SU-DHL-6 (cell line): Measurements from ENCODE around the gene FUT1.

ENCODE experiments used
- H2AFZ ChIP-seq: fragments of 200-600 bp; sonication (generic); 2 replicates; pipeline ENCODE4 v1.6.1; 2014; ENCODE audit warnings: low read depth, mild to moderate bottlenecking, moderate library complexity, mixed read lengths, antibody characterized with exemption, low read length; ENCODE audit not compliant: severe bottlenecking
- H3F3A ChIP-seq: fragments of 200-600 bp; shearing (Covaris generic); 2 replicates; pipeline ENCODE4 v1.6.0; 2016; ENCODE audit warnings: antibody characterized with exemption, mild to moderate bottlenecking; ENCODE audit not compliant: insufficient read depth
- H3K27ac ChIP-seq: fragments of 200-600 bp; sonication (generic); 2 replicates; pipeline ENCODE4 v1.5.1; 2016; ENCODE audit warnings: low read depth, mild to moderate bottlenecking, low read length, moderate library complexity, mixed read lengths
- H3K27me3 ChIP-seq: fragments of 200-600 bp; sonication (generic), shearing (Covaris generic); 2 replicates; pipeline ENCODE4 v1.6.0; 2014; ENCODE audit warnings: mild to moderate bottlenecking, low read length
- H3K36me3 ChIP-seq: fragments of 200-600 bp; sonication (generic); 2 replicates; pipeline ENCODE4 v1.6.1; 2014; ENCODE audit warnings: mild to moderate bottlenecking, low read length, mixed read lengths
- H3K4me2 ChIP-seq: fragments of 300-600, 200-600 bp; shearing (Covaris generic), sonication (generic); 2 replicates; pipeline ENCODE4 v1.6.0; 2014; ENCODE audit warnings: low read length, low read depth, mild to moderate bottlenecking; ENCODE audit not compliant: poor library complexity, severe bottlenecking
- H3K4me3 ChIP-seq: fragments of 200-600 bp; sonication (generic); 2 replicates; pipeline ENCODE4 v1.5.1; 2014; ENCODE audit warnings: antibody characterized with exemption, low read length, mild to moderate bottlenecking, mixed read lengths; ENCODE audit not compliant: insufficient read depth, poor library complexity, severe bottlenecking
- H3K79me2 ChIP-seq: fragments of 200-600 bp; sonication (generic); 2 replicates; pipeline ENCODE4 v1.6.1; 2014; ENCODE audit warnings: mild to moderate bottlenecking, low read length, moderate library complexity; ENCODE audit not compliant: insufficient read depth
- H3K9ac ChIP-seq: fragments of 200-600 bp; sonication (generic); 2 replicates; pipeline ENCODE4 v1.7.0; 2014; ENCODE audit warnings: mild to moderate bottlenecking, low read length
- H3K9me2 ChIP-seq: fragments of 200-600 bp; sonication (generic); replicated peaks from 2 replicates; pipeline ENCODE4 v1.6.1; 2014; ENCODE audit warnings: low read length; ENCODE audit not compliant: insufficient read depth
- H3K9me3 ChIP-seq: fragments of 200-600 bp; sonication (generic); 2 replicates; pipeline ENCODE4 v1.6.1; 2014; ENCODE audit warnings: low read length, mixed read lengths; ENCODE audit not compliant: insufficient read depth
- H4K20me1 ChIP-seq: fragments of 200-600 bp; sonication (generic); 2 replicates; pipeline ENCODE4 v1.6.1; 2014; ENCODE audit warnings: low read depth, mild to moderate bottlenecking, antibody characterized with exemption, low read length, moderate library complexity, mixed read lengths
- EZH2phosphoT487 ChIP-seq: fragments of 200-600 bp; sonication (generic), shearing (Covaris generic); conservative IDR thresholded peaks from 2 replicates; pipeline ENCODE4 v1.6.1; 2018; ENCODE audit warnings: mild to moderate bottlenecking, antibody characterized with exemption, low read length, moderate library complexity, mixed read lengths
- TF ChIP-seq, protein P1 (sequence below): fragments of 200-600 bp; sonication (generic); IDR thresholded peaks from one replicate; pipeline ENCODE4 v1.5.1; 2017; ENCODE audit warnings: antibody characterized with exemption, mild to moderate bottlenecking, low read length, moderate library complexity; ENCODE audit not compliant: insufficient read depth, poor library complexity, severe bottlenecking

The FUT1 gene

DNA sequence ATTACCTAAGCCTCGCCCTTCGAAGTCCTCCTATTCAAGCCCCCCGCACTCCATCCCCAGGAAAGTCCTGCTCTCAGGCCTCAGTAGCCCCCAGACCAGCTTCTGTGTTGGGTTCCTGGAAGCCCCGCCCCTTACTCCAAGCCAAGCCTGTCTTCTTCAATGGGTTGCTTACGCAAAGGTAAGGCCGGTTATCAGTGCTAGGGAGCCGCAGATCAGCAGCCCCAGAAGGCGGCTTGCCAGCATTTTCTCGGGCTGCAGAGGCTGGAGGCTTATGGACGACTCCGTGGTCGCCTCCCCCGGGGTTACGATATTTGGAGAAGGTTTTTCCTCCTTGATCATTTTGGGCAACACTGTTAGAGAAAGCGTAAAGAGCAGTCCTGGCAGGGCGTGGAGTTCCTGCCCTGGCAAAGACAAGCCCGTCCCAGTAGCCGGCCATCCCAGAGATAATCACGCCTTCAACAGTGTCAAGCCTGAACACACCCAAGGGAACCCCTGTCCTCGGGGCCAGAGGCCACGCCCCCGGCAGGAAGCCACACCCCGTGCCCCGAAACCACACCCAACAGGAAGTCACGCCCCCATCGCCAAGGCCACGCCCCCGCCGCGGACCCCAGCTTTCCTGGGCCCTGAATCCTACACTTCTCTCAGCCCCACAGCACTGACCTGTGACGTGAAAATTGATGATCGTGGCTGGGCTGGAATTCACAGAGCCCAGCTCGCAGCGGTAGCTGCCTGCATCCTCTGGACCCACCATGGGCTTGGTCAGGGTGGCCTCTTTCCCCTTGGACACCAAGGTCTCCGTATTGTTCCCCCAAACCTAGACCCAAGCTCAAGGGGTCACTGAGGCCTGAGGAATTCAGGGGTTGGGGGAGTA, 11.1 kb downstream of the FUT1 start:
- no peaks in the 10 kb centered on the region for H3K27me3 ChIP-seq
- H3K79me2 ChIP-seq, result no peaks in the 10 kb centered on the region
- no peaks in the 10 kb centered on the region for H3K9me2 ChIP-seq
- no peaks in the 10 kb centered on the region for H3F3A ChIP-seq
- no peak overlapping the region for H3K4me3 ChIP-seq
- H3K36me3 ChIP-seq, result no peaks in the 10 kb centered on the region
- H3K9ac ChIP-seq, result no peak overlapping the region
- H3K27ac ChIP-seq, result no peak overlapping the region
- no peaks in the 10 kb centered on the region for H4K20me1 ChIP-seq
- TF ChIP-seq, protein P1, sequence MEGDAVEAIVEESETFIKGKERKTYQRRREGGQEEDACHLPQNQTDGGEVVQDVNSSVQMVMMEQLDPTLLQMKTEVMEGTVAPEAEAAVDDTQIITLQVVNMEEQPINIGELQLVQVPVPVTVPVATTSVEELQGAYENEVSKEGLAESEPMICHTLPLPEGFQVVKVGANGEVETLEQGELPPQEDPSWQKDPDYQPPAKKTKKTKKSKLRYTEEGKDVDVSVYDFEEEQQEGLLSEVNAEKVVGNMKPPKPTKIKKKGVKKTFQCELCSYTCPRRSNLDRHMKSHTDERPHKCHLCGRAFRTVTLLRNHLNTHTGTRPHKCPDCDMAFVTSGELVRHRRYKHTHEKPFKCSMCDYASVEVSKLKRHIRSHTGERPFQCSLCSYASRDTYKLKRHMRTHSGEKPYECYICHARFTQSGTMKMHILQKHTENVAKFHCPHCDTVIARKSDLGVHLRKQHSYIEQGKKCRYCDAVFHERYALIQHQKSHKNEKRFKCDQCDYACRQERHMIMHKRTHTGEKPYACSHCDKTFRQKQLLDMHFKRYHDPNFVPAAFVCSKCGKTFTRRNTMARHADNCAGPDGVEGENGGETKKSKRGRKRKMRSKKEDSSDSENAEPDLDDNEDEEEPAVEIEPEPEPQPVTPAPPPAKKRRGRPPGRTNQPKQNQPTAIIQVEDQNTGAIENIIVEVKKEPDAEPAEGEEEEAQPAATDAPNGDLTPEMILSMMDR, result no peak
- no peak for TF ChIP-seq EZH2phosphoT487
- no peak overlapping the region for H3K4me2 ChIP-seq
- H2AFZ ChIP-seq, result no peak overlapping the region
- H3K9me3 ChIP-seq, result no peaks in the 10 kb centered on the region

DNA sequence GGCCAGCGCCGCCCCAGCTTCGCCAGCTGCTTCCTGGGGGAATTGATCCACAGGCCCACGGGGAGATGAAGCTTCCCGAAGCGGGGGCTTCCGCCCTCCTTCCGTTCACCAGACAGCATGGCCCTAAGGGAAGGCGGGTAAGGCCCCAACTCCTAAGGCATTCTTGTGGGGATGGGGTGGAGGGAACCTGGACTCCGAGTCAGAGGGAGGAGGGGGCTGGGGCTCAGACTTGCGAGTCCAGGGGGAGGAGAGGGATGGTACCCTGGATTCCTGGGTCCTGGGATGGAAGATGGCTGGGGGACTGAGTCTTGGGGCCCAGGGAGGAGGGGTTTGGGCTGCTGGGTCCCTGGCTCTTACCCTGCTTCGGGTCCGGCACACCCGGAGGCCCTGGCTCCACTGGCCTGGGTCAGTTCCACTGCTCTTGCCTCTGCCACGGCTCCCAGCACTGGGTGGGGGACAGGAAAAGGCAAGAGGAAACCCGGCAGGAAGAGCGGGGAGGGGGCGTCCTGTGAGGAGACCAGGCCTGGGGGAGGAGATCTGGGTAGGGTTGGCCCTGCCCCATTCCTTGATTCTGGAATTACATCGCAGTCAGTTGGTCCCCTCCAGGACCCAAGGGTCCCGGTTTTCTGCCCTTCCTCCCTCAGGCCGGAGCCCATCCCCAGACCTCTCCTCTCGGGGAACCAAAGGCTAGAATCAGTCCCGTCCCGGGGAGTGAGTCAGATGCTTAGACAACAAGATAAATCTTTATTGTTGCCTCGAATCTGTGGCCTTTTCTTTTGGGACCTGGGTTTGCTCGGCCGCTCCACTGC, 12.1 kb downstream of the FUT1 start, which contains the start of gene RASIP1:
RASIP1 (minus strand) TSS at position 447 of the 809 bp plus-strand sequence; CDS start at position 119, 328 bp downstream.
- Histone ChIP-seq H3K27ac (no peak within 1 kb of the TSS), H3K4me3 (no peak within 1 kb of the TSS), H2AFZ (no peak within 1 kb of the TSS)

DNA sequence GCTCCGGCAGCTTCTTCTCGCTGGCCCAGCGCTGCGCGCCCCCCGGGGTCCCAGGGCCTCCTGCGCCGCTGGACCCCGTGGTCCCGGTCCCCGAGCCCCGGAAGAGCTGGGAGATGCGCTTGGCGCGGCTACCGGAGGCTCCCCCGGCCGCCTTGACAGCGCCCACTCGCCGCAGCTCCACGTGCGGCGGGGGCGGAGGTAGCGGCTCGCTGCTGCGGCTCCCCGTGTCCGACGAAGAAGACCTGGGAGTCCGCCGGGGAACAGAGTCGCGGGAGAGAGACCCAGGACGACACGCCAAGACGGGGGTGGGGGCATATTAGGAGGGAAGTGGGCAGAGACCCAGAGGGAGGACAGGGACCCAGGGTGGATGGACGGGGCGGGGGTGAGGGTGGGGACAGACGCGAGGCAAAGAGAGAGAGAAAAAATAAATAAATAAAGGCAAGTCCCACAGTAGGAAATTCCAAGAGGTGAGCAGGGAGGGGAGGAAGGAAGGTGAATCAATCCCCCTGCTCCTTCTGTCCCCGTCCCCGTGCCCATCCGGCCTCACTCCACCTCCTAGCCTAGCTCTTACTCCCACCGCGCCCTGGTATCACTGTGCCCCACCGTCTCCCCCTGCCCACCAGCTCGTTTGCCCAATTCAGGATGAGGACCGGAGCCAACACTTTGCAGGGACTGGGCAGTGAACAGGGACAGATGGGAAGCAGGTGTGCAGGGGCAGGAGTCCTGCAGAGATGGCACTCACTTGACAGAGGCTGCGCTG, 12.9 kb downstream of the FUT1 start:
- Histone ChIP-seq H3K79me2 (no peaks in the 10 kb centered on the region), H3K27ac (no peak overlapping the region), H3K4me3 (no peak overlapping the region), H3K9ac (no peak overlapping the region), H3K9me2 (no peaks in the 10 kb centered on the region), H3F3A (no peaks in the 10 kb centered on the region), H3K9me3 (no peaks in the 10 kb centered on the region), H4K20me1 (no peaks in the 10 kb centered on the region), H3K27me3 (no peaks in the 10 kb centered on the region), H3K4me2 (no peak overlapping the region), H3K36me3 (no peaks in the 10 kb centered on the region), H2AFZ (no peak overlapping the region)
- TF ChIP-seq, protein P1, result no peak
- no peak for TF ChIP-seq EZH2phosphoT487

More for the DNA sequence above, 12.1 kb downstream of the FUT1 start, which contains the start of gene RASIP1:
- Histone ChIP-seq H3K9me2 (no peaks in the 10 kb centered on the region), H3K36me3 (no peaks in the 10 kb centered on the region), H3K9me3 (no peaks in the 10 kb centered on the region), H3K4me2 (no peak within 1 kb of the TSS), H3K9ac (no peak within 1 kb of the TSS), H3K27me3 (no peaks in the 10 kb centered on the region), H3K79me2 (no peaks in the 10 kb centered on the region), H4K20me1 (no peaks in the 10 kb centered on the region), H3F3A (no peaks in the 10 kb centered on the region)
- TF ChIP-seq EZH2phosphoT487, result no peak
- TF ChIP-seq, protein P1, result no peak
